ES-I3 (cell line): ENCODE measurements around the gene C6orf47.
A peak's percentile ranks its signal among the peaks of the same experiment; 100 is the strongest.

Experiments used
- H3K36me3 ChIP-seq: 2 replicates; pipeline ENCODE4 v1.6.1; 2013; ENCODE audit warnings: mild to moderate bottlenecking, low read length, control low read depth, moderate library complexity; ENCODE audit not compliant: insufficient read depth
- H3K4me1 ChIP-seq: 2 replicates; pipeline ENCODE4 v1.6.1; 2013; ENCODE audit warnings: mild to moderate bottlenecking, control low read depth, low read length; ENCODE audit not compliant: insufficient read depth
- H3K9ac ChIP-seq: 2 replicates; pipeline ENCODE4 v1.6.1; 2013; ENCODE audit warnings: low read depth, mild to moderate bottlenecking, low read length, moderate library complexity
- H3K9me3 ChIP-seq: 2 replicates; pipeline ENCODE4 v1.6.1; 2013; ENCODE audit warnings: mild to moderate bottlenecking, low read length, moderate library complexity; ENCODE audit not compliant: control insufficient read depth, insufficient read depth

C6orf47 gene

GRCh38 chr6:31659649-31660380, 763 bp downstream of the C6orf47 start:
- H3K9ac ChIP-seq = peak overlapping the region; percentile 75
- H3K36me3 ChIP-seq = no peaks in the 10 kb centered on the region
- H3K9me3 ChIP-seq = no peaks in the 10 kb centered on the region
- H3K4me1 ChIP-seq = no peaks in the 10 kb centered on the region; the same call in 1 of the 2 replicates

- H3K36me3 ChIP-seq = no peaks in the 10 kb centered on the region
- peak overlapping the region; percentile 75; the same call in 1 of the 2 replicates for H3K9ac ChIP-seq
- no peaks in the 10 kb centered on the region for H3K9me3 ChIP-seq
- H3K4me1 ChIP-seq = no peaks in the 10 kb centered on the region; the same call in 1 of the 2 replicates
Observed at GRCh38 chr6:31658983-31659648, 1.5 kb downstream of the C6orf47 start.

- Histone ChIP-seq H3K9me3 (no peaks in the 10 kb centered on the region), H3K4me1 (no peaks in the 10 kb centered on the region; the same call in 1 of the 2 replicates), H3K36me3 (no peaks in the 10 kb centered on the region), H3K9ac (no peak overlapping the region)
Observed at GRCh38 chr6:31658158-31658688, 2.4 kb downstream of the C6orf47 start.

GRCh38 chr6:31657406-31658157, 3.0 kb downstream of the C6orf47 start:
- no peak overlapping the region for H3K9ac ChIP-seq
- H3K4me1 ChIP-seq = no peaks in the 10 kb centered on the region; the same call in 1 of the 2 replicates
- H3K9me3 ChIP-seq = no peaks in the 10 kb centered on the region
- H3K36me3 ChIP-seq = no peaks in the 10 kb centered on the region

- H3K36me3 ChIP-seq = no peaks in the 10 kb centered on the region
- no peaks in the 10 kb centered on the region; the same call in 1 of the 2 replicates for H3K4me1 ChIP-seq
- H3K9me3 ChIP-seq = no peaks in the 10 kb centered on the region
- H3K9ac ChIP-seq = no peak within 1 kb of the TSS
Observed at GRCh38 chr6:31655349-31656237, 5.0 kb downstream of the C6orf47 start, which contains the start of gene APOM. Gene APOM, plus strand, starts transcription at chr6:31655894. Its CDS starts 73 bp downstream, at chr6:31655967.

DNA sequence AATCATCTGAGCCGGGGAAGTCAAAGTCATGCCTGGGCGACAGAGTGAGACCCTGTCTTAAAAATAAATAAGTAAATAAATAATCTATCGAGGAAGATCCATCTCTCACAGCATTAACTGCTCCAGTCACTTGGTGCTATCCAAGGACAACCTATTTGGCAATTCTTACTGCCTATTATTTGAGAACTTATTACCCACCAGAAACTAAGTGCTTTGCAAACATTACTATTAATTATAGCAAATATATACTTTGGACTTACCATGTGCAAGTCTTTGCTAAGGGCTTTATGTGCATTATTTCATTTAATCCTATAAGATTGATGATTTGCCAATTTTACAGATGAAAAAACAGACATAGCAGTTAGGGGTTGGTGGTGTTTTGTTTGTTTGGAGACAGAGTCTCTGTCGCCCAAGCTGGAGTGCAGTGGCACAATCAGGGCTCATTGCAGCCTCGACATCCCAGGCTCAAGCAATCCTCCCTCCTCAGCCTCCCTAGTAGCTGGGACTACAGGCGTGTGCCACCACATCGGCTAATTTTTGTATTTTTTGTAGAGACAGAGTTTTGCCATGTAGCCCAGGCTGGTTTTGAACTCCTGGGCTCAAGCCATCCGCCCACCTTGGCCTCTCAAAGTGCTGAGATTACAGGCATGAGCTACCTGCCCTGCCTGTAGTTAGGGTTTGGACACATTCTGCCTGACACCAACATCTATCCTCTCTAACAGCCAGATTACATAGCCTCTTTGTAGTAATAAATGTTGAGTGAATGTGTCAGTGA, 5.8 kb downstream of the C6orf47 start:
- H3K36me3 ChIP-seq = peaks cover under 1% of the 10 kb centered on the region; the same call in 1 of the 2 replicates
- no peaks in the 10 kb centered on the region; the same call in 1 of the 2 replicates for H3K4me1 ChIP-seq
- H3K9me3 ChIP-seq = no peaks in the 10 kb centered on the region
- H3K9ac ChIP-seq = no peak overlapping the region

- no peaks in the 10 kb centered on the region for H3K9me3 ChIP-seq
- H3K4me1 ChIP-seq = no peaks in the 10 kb centered on the region; the same call in 1 of the 2 replicates
- peak overlapping the region; percentile 76 for H3K9ac ChIP-seq
- peaks cover 16% of the 10 kb centered on the region; the same call in 1 of the 2 replicates for H3K36me3 ChIP-seq
Observed at GRCh38 chr6:31652925-31653724, 7.5 kb downstream of the C6orf47 start.

GRCh38 chr6:31651602-31652191, 8.9 kb downstream of the C6orf47 start:
- H3K9me3 ChIP-seq = no peaks in the 10 kb centered on the region
- peak overlapping the region; percentile 76 for H3K9ac ChIP-seq
- no peaks in the 10 kb centered on the region; the same call in 1 of the 2 replicates for H3K4me1 ChIP-seq
- peaks cover 16% of the 10 kb centered on the region; the same call in 1 of the 2 replicates for H3K36me3 ChIP-seq

GRCh38 chr6:31645325-31645724, 15.3 kb downstream of the C6orf47 start:
- Histone ChIP-seq H3K9me3 (no peaks in the 10 kb centered on the region), H3K4me1 (no peaks in the 10 kb centered on the region), H3K9ac (no peak overlapping the region), H3K36me3 (peaks cover 41% of the 10 kb centered on the region)

DNA sequence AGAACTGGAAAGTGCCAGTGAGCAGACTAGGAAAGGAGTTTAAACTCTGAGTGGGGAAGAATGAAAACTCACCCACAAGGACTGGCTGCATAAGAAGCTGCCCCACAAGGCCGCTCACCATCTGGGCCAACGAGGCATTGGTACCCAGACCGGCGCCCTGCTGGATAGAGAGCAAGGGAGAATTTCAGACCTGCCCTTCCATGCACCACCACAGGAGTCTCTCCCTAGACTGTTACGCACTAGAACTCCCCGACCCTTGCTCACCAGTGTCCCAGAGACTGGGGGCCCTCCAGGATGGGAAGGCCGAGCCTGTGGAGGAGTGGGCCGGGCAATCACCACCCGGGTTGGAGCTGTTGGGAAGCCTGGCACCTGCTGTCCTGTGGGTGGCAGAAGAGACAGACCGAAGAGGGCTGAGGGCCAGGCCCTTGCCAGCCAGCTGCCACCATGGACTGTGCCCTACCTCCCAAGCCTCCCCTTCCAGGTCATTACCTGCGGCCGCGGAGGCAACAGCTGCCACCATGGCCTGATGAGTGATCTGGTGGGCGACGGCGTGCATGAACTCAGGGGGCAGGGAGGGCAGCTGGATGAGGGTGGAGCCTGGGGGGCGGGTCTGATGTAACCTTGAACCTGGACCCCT, 16.6 kb downstream of the C6orf47 start:
- Histone ChIP-seq H3K4me1 (no peaks in the 10 kb centered on the region), H3K9ac (no peak overlapping the region), H3K9me3 (no peaks in the 10 kb centered on the region), H3K36me3 (peaks cover 45% of the 10 kb centered on the region)

DNA sequence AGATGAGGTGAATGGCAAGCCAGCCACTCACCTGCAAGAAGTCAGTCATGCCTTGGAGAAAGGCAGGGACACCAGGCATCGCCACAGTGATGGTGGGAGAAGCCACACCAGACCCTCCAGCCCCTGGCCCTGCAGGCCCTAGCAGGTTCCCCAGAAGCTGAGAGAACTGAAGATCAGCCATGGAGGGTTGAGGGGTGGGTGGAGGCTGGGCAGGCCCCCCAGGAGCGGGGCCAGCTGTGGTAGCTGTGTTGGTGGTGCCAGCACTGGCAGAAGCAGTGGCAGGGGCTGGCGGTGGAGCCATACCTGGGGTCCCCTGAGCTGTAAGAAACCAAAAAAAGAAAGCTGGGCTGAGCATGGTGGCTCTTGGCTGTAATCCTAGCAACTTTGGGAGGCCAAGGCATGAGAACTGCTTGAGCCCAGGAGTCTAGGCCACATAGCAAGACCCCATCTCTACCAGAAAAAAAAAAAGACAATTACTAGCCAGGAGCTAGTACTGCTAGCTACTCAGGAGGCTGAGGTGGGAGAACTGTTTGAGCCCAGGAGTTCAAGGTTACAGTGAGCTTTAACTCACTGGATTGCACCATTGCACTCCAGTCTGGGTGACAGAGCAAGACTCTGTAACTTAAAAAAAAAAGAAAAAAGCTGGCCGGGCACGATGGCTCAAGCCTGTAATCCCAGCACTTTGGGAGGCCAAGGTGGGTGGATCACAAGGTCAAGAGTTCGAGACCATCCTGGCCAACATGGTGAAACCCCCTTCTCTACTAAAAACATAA, 17.6 kb downstream of the C6orf47 start:
- Histone ChIP-seq H3K9me3 (no peaks in the 10 kb centered on the region), H3K4me1 (no peaks in the 10 kb centered on the region), H3K9ac (no peak overlapping the region), H3K36me3 (peaks cover 40% of the 10 kb centered on the region)
